Mesodermal cell (in vitro differentiated cells): ENCODE results near the gene ACOT6.
A peak's percentile ranks its signal among the peaks of the same experiment; 100 is the strongest.
"Not testable (repeated sequence)": the region's sequence is repeated elsewhere in the genome, so short reads cannot be mapped to it uniquely, and the experiment has no call there.

ENCODE experiments used
- H3K27ac ChIP-seq: 2 replicates; pipeline ENCODE4 v1.7.0; 2013; ENCODE audit warnings: mild to moderate bottlenecking, low read depth, low read length, moderate library complexity; ENCODE audit not compliant: severe bottlenecking
- H3K36me3 ChIP-seq: 2 replicates; pipeline ENCODE4 v1.7.1; 2013; ENCODE audit warnings: mild to moderate bottlenecking, low read length, moderate library complexity; ENCODE audit not compliant: control insufficient read depth, insufficient read depth
- H3K4me1 ChIP-seq: one replicate; pipeline ENCODE4 v1.7.1; 2013; ENCODE audit warnings: mild to moderate bottlenecking, low read length; ENCODE audit not compliant: insufficient read depth, control insufficient read depth, poor library complexity, severe bottlenecking
- H3K4me3 ChIP-seq: 2 replicates; pipeline ENCODE4 v1.7.0; 2013; ENCODE audit warnings: low read length, control low read depth, mild to moderate bottlenecking; ENCODE audit not compliant: insufficient read depth, poor library complexity, severe bottlenecking; ENCODE audit errors: extremely low read depth
- H3K9me3 ChIP-seq: 2 replicates; pipeline ENCODE4 v1.7.1; 2013; ENCODE audit warnings: mild to moderate bottlenecking, low read length, moderate library complexity; ENCODE audit not compliant: control insufficient read depth
- WGBS, 2 experiments: methylation state at CpG; one replicate each; pipeline ENCODE4 v1.1.5; 2013; ENCODE audit warnings: missing lambda C conversion rate in 2 of 2; ENCODE audit not compliant: insufficient coverage in 2 of 2; 5-methylcytosine and 5-hydroxymethylcytosine counted together

The ACOT6 gene

DNA sequence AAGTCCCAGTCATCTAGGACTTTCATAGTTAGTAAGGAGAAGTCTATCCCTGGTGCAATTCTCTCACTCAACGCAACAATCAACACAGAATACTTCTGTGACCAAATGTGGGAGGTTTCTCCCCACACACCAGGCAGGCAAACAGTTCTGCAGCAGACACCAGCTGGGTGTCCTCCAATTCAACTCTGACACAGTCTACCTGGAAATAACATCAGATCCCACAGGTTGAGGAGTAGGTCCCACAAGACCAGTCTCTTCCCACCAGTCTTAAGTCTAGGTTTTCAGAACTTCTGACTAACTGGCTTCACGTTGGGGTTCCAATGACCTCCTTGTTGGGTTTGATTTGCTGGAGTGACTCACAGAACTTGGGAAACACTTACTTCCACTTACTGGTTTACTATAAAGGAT, 14.8 kb downstream of the ACOT6 start:
- 80% methylated on average over 1 of the region's 2 CpGs; no CpG with 5 or more reads in 1 of the 2 experiments for WGBS, 2 experiments
- H3K27ac ChIP-seq = no peak overlapping the region
- no peaks in the 10 kb centered on the region for H3K9me3 ChIP-seq
- no peaks in the 10 kb centered on the region for H3K4me1 ChIP-seq
- H3K4me3 ChIP-seq = no peak overlapping the region
- H3K36me3 ChIP-seq = no peaks in the 10 kb centered on the region

DNA sequence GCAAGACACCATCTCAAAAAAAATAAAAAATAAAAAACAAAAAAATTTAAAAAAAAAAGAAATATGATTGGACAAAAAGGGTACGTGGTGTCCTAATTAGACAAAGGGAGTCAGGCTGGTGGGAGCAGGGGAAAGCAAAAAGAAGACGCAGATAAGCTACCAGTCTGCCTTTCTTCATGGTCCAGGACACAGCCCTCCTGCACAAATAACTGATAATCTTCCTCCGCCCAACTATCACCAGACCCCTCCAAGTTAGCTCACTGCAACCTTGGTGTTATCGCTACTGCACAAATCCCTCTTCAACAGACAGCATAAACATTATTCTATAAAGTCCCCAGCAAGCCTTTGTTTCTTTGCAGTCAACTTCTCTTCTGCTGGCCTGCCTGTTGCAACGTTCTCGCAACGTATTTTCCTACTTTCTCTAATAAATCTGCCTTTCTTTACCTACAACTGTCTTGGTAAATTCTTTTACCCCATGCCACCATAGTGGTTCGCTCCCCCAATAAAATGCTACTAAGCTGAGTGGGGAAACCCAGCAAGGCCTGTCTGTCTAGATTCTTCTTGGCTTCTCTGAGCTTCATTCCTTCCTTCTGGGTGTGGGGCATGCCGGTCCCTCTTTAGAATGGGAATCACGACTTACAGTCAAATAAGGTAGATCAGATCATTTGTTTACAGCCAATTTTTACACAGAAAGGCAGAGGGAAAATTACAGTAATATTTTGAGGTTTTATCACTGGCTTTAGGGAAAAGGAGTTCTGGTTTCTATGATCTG, 17.9 kb downstream of the ACOT6 start:
- 90 to 95% methylated on average over 8 to 9 of the region's 10 CpGs for WGBS, 2 experiments
- Histone ChIP-seq H3K9me3 (no peaks in the 10 kb centered on the region), H3K36me3 (no peaks in the 10 kb centered on the region), H3K27ac (no peak overlapping the region), H3K4me3 (no peak overlapping the region), H3K4me1 (peaks cover 4% of the 10 kb centered on the region)

DNA sequence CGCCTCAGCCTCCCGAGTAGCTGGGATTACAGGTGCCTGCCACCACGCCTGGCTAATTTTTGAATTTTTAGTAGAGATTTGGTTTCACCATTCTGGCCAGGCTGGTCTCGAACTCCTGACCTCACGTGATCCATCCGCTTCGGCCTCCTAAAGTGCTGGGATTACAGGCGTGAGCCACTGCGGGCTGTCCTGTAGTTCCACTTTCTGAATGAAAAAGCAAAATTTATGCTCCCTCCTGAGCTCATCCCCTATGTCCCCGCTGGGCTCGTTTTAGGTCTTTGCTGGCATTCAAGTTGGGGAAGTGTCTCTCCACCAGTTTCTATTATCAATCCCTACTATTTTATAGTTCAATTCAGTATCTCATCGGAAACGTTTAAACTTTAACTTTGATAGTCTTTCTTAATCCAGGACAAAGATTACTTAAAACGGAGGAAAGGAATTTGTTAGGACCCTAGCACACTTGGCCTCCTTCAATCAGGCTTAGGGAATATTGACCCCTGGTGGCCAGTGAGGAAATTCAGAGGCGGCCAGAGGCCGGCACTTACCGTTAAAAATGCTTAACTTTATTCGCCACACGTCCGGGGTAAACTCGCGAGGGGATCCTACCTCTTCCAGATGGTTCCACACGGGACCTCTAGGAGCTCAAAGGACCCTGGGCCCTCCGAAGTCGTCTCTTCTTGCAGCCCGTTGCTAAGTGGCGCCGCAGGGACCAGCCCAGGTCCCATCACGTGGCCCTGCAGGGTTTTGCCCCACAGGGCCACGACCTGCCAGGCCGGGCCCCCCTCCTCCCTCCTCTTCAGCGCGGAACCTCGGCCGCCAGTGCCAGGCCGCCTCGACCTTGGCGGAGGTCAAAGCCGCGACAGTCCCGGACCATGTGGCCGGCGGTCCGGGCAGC, 21.0 kb downstream of the ACOT6 start:
- 19 to 20% methylated on average over 39 to 41 of the region's 44 CpGs for WGBS, 2 experiments
- no peaks in the 10 kb centered on the region for H3K36me3 ChIP-seq
- H3K9me3 ChIP-seq = no peaks in the 10 kb centered on the region
- H3K4me1 ChIP-seq = peaks cover 4% of the 10 kb centered on the region
- H3K27ac ChIP-seq = no peak overlapping the region
- peak overlapping the region; percentile 46 for H3K4me3 ChIP-seq

DNA sequence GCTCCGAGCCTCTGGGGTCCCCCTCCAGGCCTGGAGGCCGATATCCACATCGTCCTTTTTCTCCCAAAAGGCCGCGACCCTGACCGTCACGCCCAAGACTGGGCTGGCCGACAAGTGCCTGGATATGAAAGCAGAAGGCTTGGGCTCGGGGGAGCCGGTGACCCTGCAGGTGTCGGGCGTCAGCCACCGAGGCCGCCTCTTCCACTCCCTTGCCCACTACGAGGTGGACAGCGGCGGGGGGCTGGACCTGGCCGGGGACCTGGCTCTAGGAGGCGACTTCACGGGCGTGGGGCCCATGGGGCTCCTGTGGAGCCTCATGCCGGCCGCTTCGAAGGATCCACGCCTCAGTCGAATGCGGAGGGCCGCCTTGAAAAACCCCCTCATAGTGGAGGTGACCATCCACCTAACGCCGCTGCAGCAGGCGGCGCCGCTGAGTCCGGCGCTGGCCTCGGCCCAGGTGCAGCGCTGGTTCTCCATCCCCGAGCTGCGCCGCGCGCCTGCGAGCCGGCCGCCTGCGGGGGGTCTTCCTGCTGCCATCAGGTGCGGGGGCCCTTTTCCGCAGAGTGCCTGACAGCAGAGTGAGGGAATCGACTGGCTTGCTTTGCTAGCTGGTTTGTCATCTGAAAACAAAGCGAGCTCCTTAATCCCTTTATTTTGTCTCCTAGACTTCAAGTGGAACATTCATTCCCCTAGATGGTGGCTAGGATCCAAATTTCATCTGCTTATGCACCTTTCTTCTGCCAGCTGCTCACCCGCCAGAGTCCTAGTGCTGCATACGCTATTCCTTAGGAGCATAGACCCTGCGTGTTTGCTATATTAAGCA, 21.9 kb downstream of the ACOT6 start:
- 6 to 7% methylated on average over 42 to 49 of the region's 53 CpGs for WGBS, 2 experiments
- no peak overlapping the region for H3K27ac ChIP-seq

DNA sequence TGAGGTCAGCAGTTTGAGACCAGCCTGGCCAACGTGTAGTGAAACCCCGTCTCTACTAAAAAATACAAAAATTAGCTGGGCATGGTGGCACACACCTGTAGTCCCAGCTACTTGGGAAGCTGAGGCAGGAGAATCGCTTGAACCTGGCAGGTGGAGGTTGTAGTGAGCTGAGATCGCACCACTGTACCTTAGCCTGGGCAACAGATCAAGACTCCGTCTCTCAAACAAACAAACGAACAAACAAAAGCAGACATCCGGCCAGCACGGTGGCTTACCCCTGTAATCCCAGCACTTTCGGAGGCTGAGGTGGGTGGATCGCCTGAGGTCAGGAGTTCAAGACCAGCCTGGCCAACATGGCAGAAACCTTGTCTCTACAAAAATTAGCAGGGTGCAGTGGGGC, 24.0 kb downstream of the ACOT6 start:
- not testable (repeated sequence) for H3K9me3 ChIP-seq, H3K36me3 ChIP-seq, H3K27ac ChIP-seq, H3K4me3 ChIP-seq, H3K4me1 ChIP-seq
- 86 to 96% methylated on average over 8 to 10 of the region's 10 CpGs for WGBS, 2 experiments

More for the DNA sequence above, 21.9 kb downstream of the ACOT6 start:
- peaks cover 4% of the 10 kb centered on the region for H3K4me1 ChIP-seq
- peak overlapping the region; percentile 46 for H3K4me3 ChIP-seq
- no peaks in the 10 kb centered on the region for H3K36me3 ChIP-seq
- H3K9me3 ChIP-seq = no peaks in the 10 kb centered on the region

DNA sequence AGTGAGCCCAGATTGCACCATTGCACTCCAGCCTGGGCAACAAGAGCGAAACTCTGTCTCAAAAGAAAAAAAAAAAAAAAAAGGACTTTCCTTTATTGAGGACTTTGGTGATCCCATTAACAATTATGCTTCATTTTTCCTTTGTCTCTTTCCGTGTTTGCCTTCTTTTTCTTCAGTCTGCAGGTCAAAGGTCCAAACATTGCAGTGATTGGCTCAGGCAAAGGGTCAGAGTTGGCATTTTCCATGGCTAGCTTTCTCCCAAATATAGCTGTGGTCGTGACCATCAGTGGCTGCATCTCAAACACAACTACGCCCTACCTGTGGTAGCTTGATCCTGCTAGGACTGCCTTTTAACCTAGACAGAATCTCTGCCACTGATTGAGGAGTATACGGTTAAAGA, 25.5 kb downstream of the ACOT6 start:
- Histone ChIP-seq H3K27ac (no peak overlapping the region), H3K36me3 (no peaks in the 10 kb centered on the region), H3K9me3 (no peaks in the 10 kb centered on the region), H3K4me3 (no peak overlapping the region), H3K4me1 (peaks cover 4% of the 10 kb centered on the region)
- WGBS, 2 experiments = 89% methylated on average over 4 to 5 of the region's 5 CpGs

DNA sequence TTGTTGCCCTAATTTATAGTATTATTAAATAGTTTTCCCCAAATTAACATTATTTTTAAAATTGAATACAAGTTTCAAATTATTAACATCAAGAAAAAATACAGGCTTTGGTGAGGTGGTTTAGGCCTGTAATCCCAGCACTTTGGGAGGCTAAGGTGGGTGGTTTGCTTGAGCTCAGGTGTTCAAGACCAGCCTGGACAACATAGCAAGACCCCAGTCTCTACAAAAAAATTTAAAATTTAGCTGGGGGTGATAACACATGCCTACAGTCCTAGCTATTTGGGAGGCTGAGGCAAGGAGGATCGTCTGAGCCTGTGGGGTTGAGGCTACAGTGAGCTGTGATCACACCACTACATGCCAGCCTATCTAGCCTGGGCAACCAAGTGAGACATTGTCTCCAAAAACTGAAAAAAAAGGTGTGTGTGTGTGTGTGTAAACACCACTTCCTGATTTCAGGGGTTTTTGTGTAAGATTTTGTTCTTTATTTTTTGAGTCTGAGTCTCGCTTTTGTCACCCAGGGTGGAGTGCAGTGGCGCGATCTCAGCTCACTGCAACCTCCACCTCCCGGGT, 28.6 kb downstream of the ACOT6 start:
- no peak overlapping the region for H3K4me3 ChIP-seq
- no peaks in the 10 kb centered on the region for H3K9me3 ChIP-seq
- 94 to 100% methylated on average over 1 to 3 of the region's 5 CpGs for WGBS, 2 experiments
- H3K36me3 ChIP-seq = no peaks in the 10 kb centered on the region
- H3K27ac ChIP-seq = no peak overlapping the region
- no peaks in the 10 kb centered on the region for H3K4me1 ChIP-seq

DNA sequence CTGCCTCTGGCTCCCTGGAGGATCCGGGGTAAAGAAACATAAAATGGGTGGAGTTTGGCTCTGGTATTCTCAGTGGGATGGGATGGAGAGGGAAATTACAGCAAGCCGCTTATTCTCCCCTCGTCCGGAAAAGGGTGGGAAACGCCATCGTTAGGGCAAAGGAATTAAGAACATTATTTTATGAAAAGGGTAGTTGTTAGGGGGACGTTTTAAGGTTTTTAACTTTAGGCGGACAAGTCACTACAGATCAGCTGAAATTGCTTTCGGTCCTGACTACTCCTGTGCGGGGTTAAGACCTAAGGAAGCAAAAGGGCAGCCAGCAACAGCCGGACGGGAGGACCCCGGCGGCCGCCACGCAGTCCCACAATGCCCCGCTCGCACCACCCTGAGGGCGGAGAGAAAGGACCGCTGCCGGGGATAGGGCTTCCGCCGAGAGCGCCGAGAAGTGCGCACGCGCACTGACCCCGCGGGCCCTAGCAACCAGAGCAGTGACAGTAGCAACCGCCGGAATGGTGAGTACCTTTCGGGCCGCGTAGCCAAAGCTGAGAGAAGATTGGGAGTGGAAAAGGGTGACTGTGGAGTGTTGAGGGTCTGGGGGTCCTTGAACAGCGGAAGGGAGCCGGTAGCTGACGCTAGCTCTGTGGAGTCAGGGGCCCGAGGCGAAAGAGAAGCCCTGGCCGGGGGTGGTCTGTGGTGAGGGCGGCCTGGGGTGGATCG, 32.4 kb downstream of the ACOT6 start, which contains the start of gene DNAL1:
Gene DNAL1, plus strand, starts transcription at position 456 of the 717 bp plus-strand sequence. Its CDS starts 54 bp downstream, at position 510.
- WGBS, 2 experiments = 0 to 1% methylated on average over 39 to 43 of the region's 43 CpGs
- Histone ChIP-seq H3K4me1 (no peaks in the 10 kb centered on the region), H3K36me3 (no peaks in the 10 kb centered on the region), H3K27ac (peak within 1 kb of the TSS; percentile 80), H3K9me3 (no peaks in the 10 kb centered on the region), H3K4me3 (peak within 1 kb of the TSS; percentile 68)

DNA sequence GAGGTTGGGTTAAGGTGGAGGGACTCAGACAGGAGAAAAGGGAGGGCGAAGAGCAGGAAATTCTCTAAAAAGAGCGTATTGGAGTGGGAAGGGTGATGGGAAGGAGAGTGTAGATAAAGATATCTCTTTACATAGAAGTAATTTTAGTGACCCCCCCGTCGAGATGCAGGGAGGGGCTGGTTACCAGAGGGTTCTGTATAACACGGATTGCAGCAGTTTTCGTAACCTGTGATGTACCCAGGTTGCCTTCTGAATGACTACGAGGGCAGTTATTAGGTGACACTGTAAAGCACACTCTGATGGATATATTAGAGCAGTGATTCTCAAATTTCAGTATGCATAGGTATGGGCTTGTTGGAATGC, 32.9 kb downstream of the ACOT6 start:
- no peaks in the 10 kb centered on the region for H3K9me3 ChIP-seq
- no peaks in the 10 kb centered on the region for H3K4me1 ChIP-seq
- WGBS, 2 experiments = 15 to 17% methylated on average over 6 to 7 of the region's 7 CpGs
- peak overlapping the region; percentile 68 for H3K4me3 ChIP-seq
- H3K27ac ChIP-seq = peak overlapping the region; percentile 13
- no peaks in the 10 kb centered on the region for H3K36me3 ChIP-seq

DNA sequence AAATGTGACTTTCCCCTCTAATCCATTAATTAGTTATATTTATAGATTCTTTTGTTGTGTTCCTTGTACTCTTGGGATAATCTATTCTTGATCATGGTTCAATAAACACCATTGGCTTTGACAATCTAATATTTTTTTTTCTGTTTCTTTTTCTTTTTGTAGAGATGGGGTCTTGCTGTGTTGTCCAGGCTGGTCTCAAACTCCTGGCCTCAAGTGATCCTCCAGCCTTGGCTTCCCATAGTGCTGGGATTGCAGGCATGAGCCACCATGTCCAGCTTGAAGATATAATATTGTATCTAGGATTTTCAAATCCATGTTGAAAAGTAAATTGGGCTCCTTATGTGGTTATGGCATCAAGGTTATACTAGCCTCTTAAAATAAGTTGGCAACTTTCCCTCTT, 38.7 kb downstream of the ACOT6 start:
- Histone ChIP-seq H3K9me3 (no peaks in the 10 kb centered on the region), H3K27ac (no peak overlapping the region), H3K36me3 (peaks cover 13% of the 10 kb centered on the region), H3K4me3 (no peak overlapping the region), H3K4me1 (no peaks in the 10 kb centered on the region)
